ENCODE results near the gene ZNF438.

The ZNF438 gene

GRCh38 chr10:31011017-31011664 is 20.5 kb downstream of the ZNF438 start:
- DNase-seq (ENCODE audit: low spot score) = no peak

- no peak for DNase-seq (ENCODE audit: low spot score)
These were observed 21.6 kb downstream of the ZNF438 start for GRCh38 chr10:31010062-31010461.

- no peak for DNase-seq (ENCODE audit: low spot score)
These were observed 25.8 kb downstream of the ZNF438 start for GRCh38 chr10:31005895-31006294.

GRCh38 chr10:31004611-31005193 is 27.0 kb downstream of the ZNF438 start:
- DNase-seq (ENCODE audit: low spot score) = no peak

- no peak for DNase-seq (ENCODE audit: low spot score)
These were observed 29.9 kb downstream of the ZNF438 start for GRCh38 chr10:31001740-31002139.

GRCh38 chr10:31000867-31001266 is 30.8 kb downstream of the ZNF438 start:
- no peak for DNase-seq (ENCODE audit: low spot score)

DNA sequence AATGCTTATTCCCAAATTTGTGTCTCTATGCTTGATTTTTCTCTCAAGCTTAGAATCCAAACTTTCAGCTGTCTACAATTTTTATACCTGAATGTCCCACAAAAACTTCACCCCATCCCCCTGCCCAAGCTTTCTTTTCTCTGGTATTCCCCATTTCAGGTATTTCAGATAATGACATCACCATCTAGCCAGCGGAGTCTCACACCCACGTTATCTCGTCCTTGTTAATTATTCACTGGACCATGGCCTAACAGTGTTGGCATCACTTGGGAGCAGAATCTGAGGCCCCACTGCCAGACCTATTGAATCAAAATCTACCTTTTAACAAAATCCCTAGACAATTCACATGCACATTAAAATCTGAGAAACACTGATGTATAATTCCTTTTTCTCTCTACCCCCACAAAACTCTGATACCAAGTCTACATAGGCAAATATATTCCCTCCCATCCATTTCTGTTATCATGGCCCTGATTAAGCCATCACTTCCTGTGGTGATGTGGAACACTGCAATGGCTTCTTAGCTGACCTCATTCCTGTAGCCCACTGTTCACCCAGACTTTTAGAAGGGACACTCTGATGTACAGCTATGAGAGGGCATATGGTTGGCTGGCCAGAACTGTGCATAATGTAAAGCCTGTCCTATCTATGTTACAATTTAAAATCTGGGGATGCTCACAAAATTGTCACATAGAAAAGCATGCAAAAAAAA is 31.4 kb downstream of the ZNF438 start:
- no peak for DNase-seq (ENCODE audit: low spot score)

DNA sequence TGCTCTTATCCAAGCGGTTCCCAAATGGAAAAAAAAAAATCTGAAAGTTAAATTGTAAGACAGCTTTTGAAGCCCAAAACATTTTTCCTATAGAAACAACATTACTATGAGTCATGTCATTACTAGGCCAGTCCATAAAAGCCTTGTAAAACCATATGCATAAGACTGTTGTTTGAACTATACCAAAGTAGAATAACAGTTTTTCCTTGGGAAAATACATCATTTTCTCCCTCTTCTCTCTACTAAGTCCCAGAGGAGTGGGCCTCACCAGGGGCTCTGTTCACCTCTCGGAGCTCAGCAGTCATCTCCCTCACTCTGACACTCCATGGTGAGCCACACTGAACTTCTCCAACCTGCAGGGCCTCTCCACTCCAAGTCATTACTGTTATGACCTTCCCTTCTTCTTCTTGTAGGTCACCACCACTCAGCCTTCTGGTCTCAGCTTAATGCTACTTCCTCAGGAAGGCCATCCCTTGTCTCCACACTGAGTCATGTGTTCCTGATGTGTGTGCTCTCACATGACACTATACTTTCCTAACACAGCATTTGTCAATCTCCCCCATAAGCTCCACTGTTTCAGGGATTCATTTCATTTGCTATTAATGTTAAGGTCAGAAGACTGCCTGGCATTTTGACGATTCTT is 32.5 kb downstream of the ZNF438 start:
- no peak for DNase-seq (ENCODE audit: low spot score)

DNA sequence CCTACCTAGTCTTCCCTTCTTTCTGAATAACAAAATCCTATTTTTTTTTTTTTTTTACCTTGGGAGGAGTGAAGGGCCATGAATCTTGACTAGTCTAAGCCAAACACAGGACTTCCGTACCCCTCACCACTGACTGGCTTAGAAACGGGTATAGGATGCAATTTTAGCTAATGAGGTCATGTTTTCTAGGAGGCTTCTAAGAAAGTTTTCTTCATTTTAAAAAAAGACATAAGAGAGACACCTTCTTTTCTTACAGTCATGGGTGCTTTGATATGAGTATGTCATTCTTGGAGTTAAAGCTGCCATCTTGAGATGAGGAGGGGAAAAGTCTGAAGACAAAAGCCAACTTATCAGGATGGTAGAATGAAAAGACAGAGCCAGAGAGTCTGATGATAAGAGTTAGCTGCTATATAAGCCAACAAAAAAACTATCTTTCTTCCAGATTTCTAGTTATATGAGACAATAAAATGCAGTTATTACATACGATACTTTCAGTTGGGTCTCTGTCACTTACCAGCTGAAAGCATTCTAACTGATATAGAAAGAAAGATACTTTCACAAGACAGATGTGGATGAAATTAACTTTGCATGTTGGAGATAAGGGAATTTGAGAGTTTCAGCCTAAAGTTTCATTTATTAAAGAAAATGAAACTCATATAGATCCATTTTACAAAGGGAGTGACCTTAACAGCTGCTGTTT is 34.0 kb downstream of the ZNF438 start:
- no peak for DNase-seq (ENCODE audit: low spot score)

DNA sequence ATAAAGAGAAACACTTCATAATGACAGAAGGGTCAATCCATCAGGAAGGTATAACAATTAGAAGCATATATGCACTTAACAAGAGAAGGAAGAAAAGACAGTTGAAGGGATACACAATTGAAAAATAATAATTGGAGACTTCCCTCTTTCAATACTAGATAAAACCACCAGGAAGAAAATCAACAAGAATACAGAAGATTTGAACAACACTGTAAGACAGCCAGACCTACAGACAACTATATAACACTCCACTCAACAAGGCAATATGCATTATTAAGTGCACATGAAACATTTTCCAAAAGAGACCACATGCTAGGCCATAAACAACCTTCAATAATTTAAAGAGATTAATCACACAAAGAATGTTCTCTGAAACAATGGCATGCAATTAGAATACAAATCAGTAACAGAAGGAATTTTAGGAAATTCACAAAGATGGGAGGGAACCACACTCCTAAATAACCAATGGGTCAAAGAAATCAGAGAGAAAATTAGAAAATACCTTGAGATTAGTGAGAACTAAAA is 35.1 kb downstream of the ZNF438 start:
- no peak for DNase-seq (ENCODE audit: low spot score)

DNA sequence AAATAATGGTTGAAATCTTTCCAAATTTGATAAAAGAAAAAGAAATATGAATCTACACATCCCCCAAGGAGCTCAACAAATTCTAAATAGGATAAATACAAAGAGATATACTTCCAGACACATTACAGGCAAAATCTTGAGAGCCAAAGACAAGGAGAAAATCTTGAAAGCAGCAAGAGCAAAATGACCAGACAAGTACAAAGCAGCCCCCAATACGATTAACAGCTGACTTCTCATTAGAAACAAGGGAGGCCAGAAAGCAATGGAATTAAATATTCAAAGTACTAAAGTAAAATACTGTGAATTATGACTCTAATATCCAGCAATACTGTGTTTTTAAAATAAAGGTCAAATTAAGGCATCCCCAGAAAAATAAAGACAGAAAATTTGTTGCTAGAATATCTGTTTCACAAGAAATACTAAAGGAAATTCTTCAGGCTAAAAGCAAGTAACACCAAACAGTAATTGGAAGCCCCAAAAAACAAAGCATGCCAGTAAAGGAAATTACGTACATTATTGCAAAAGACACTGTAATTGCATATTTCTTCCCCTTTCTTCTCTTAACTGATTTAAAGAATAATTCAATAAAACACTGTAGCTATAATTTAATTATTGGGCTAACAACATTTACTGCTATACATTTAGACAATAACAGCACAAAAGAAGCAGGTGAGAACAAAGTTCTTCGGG is 36.4 kb downstream of the ZNF438 start:
- no peak for DNase-seq (ENCODE audit: low spot score)

DNA sequence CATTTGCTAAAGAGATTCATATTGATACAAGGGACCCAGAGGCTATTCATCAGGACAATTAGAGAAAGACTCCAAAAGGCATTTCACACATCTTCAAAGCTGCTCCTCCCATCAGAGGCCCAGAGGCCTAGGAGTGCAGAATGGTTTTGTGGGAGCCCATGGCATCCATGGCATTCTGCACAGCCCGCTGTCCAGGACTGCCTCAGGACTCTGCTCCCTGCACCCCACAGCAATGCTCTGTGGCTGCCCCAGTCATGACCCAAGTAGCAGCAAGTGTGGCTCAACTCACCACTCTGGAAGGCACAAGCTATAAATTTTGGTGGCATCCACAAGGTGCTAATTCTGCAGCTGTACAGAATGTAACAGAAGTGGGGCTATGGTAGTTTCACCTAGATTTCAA is 38.5 kb downstream of the ZNF438 start:
- no peak for DNase-seq (ENCODE audit: low spot score)

DNA sequence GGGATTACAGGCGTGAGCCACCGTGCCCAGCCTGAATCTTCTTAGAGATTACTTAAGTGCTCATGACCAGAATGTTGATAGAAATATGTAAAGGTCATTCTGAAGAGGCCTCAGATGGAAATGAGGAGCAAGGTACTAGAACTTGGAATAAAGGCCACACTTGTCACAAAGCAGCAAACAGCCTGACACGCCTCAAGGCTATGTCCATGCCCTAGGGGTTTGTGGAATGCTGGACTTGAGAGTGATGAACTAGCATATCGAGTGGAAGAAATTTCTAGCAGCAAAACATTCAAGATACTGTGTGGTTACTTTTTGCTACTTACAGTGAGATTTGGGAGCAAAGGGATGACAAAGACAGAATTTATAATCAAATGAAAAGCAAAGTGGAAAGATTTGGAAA is 39.0 kb downstream of the ZNF438 start:
- no peak for DNase-seq (ENCODE audit: low spot score)

GRCh38 chr10:30991647-30992011 is 40.0 kb downstream of the ZNF438 start:
- no peak for DNase-seq (ENCODE audit: low spot score)

GRCh38 chr10:30990971-30991646 is 40.6 kb downstream of the ZNF438 start:
- no peak for DNase-seq (ENCODE audit: low spot score)

DNA sequence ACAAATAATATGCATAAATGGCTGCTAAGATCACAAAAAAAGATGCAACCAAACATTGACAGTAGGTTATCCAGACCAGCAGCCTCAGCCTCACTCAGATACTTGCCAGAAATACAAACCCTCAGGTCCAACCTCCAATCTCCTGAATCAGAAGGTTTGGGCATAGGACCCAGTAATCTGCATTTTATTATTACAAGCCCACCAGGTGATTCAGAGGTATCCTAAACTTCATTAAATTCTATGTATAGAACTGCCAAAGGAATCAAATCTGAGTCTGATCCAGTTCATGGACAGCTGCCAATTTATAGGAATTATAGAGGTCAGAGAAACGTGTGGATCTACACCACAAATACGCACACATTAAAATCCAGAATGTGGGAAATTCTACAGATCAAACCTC is 41.3 kb downstream of the ZNF438 start:
- no peak for DNase-seq (ENCODE audit: low spot score)

- no peak for DNase-seq (ENCODE audit: low spot score)
These were observed 42.7 kb downstream of the ZNF438 start for GRCh38 chr10:30988831-30989435.

DNA sequence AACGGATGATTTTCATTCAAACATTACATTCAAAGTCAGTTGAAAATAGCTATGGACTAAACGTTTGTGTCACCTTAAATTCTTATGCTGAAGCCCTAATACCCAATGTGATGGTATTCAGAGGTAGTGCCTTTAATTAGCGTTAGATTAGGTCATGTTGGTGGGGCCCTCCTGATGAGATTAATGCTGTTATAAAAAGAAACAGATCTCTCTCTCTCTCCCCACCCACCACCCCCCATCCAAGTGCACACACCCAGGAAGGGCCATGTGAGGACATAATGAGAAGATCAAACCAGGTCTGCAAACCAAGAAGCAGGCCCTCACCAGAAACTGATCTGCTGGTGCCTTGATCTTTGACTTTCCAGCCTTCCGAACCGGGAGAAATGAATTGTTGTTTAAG is 44.2 kb downstream of the ZNF438 start:
- no peak for DNase-seq (ENCODE audit: low spot score)

DNA sequence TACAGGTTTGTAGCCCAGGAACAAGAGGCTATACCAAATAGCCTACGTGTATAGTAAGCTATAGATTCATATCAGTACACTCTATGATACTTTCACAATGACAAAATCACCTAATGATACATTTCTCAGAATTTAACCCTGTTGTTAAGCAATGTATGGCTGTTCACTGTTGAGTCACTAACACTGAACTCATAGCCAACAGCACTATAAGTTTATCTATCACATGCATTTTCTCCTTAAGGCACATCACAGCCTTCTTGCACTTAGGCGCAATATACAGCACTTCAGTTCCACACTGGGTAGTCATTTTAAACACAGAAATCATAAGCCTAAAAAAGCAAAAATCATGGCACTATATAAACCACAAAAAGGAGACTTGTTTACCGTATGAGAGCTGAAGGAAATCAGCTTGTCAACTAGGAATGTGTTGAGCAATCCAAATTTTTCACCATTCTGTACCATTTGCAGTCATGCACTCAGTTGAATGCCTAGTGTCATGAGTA is 45.6 kb downstream of the ZNF438 start:
- no peak for DNase-seq (ENCODE audit: low spot score)

GRCh38 chr10:30985512-30985911 is 46.2 kb downstream of the ZNF438 start:
- DNase-seq (ENCODE audit: low spot score) = no peak
